ENCODE results near the gene EDN3. TPM values are rescaled to one million over a fixed set of nuclear protein-coding genes. Genes with fewer than 3 reads are reported as not detected.
"Not testable (repeated sequence)": the region's sequence is repeated elsewhere in the genome, so short reads cannot be mapped to it uniquely, and the experiment has no call there.

Gene EDN3
- total RNA-seq, 2 donors from 2014 or later, result not detected

- Histone ChIP-seq H3K4me1 (ENCODE audit: control insufficient read depth, insufficient read depth, low read length) (no peaks in the 10 kb centered on the region), H3K4me3 (ENCODE audit: low read length) (no peak overlapping the region), H3K27me3 (ENCODE audit: control insufficient read depth, insufficient read depth, low read length, poor library complexity, severe bottlenecking) (peaks cover 26% of the 10 kb centered on the region), H3K27ac (ENCODE audit: low read depth, low read length) (no peak overlapping the region), H3K9ac (ENCODE audit: extremely low read depth, low read length, poor library complexity, severe bottlenecking) (no peak overlapping the region), H3K36me3 (ENCODE audit: control insufficient read depth, insufficient read depth, low read length) (no peaks in the 10 kb centered on the region), H3K9me3 (ENCODE audit: control insufficient read depth, low read length) (no peaks in the 10 kb centered on the region)
- Mint-ChIP-seq H3K36me3 (ENCODE audit: low read depth) (no peaks in the 10 kb centered on the region), H3K4me3 (no peak overlapping the region), H3K9me3 (no peaks in the 10 kb centered on the region), H3K27me3 (ENCODE audit: insufficient read depth) (peaks cover 50% of the 10 kb centered on the region), H3K4me1 (no peaks in the 10 kb centered on the region), H3K27ac (no peak overlapping the region)
- 90 to 97% methylated on average over 5 to 6 of the region's 6 CpGs for WGBS, 2 experiments (ENCODE audit: insufficient coverage in 1 of 2, insufficient read length in 1 of 2)
- TF ChIP-seq CTCF (conservative IDR thresholded peaks at IDR 0.05), result no peak
- no peak for DNase-seq
These were observed 54.0 kb downstream of the EDN3 start for GRCh38 chr20:59354460-59354859.

DNA sequence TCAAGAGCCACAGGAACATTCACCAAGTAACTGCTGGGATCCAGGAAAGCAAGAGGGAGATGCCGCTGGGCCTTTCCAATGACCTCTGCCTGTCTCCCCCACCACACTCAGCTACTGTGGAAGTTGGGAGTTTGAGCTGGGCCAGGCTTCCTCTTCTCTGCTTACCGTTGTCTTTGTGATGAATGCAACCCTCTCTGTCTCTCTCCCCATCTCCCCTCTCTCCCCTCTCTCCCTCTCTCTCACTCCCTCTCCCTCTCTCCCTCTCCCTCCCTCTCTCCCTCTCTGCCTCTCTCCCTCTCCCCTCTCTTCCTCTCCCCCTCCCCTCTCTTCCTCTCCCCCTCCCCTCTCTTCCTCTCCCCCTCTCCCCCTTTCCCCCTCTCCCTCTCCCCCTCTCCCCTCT is 54.8 kb downstream of the EDN3 start:
- DNase-seq, result no peak
- H3K27ac Mint-ChIP-seq, result no peak overlapping the region
- H3K27me3 Mint-ChIP-seq (ENCODE audit: insufficient read depth), result peaks cover 56% of the 10 kb centered on the region
- TF ChIP-seq CTCF (conservative IDR thresholded peaks at IDR 0.05), result no peak
- H3K27me3 ChIP-seq (ENCODE audit: control insufficient read depth, insufficient read depth, low read length, poor library complexity, severe bottlenecking), result peaks cover 26% of the 10 kb centered on the region
- no peak overlapping the region for H3K4me3 ChIP-seq (ENCODE audit: low read length)
- H3K36me3 Mint-ChIP-seq (ENCODE audit: low read depth), result no peaks in the 10 kb centered on the region
- peaks cover under 1% of the 10 kb centered on the region for H3K4me1 Mint-ChIP-seq
- no peak overlapping the region for H3K9ac ChIP-seq (ENCODE audit: extremely low read depth, low read length, poor library complexity, severe bottlenecking)
- no peaks in the 10 kb centered on the region for H3K4me1 ChIP-seq (ENCODE audit: control insufficient read depth, insufficient read depth, low read length)
- no peaks in the 10 kb centered on the region for H3K9me3 Mint-ChIP-seq
- no peaks in the 10 kb centered on the region for H3K36me3 ChIP-seq (ENCODE audit: control insufficient read depth, insufficient read depth, low read length)
- WGBS, 2 experiments (ENCODE audit: insufficient coverage in 1 of 2, insufficient read length in 1 of 2), result 86 to 100% methylated on average over 2 of the region's 2 CpGs
- no peak overlapping the region for H3K4me3 Mint-ChIP-seq
- H3K9me3 ChIP-seq (ENCODE audit: control insufficient read depth, low read length), result no peaks in the 10 kb centered on the region
- H3K27ac ChIP-seq (ENCODE audit: low read depth, low read length), result no peak overlapping the region

DNA sequence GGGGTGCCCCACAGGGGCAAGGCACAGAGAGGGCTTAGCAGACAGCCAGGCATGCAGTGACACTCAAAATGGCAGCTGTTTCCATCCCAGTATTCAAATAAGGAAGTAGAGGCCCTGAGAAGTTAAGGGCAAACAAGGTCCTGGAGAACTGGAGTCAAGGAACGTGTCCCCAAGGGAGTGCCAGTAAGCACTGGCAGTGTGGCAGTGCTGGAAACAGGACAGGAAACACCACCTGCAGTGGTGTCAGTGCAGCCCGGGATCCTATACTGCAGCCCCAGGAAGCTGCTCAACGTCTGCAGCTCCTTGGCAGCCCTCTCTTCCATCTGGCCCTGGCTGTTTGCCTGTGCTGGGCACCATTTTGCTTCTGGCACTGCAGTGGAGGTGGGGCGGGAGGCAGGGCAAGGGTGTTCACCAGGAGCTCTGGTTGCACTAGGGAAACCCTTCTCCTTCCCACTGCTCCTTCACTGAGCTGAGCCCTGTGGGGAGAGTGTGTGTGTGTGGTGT is 56.3 kb downstream of the EDN3 start:
- Mint-ChIP-seq H3K9me3 (no peaks in the 10 kb centered on the region), H3K4me3 (no peak overlapping the region), H3K4me1 (peaks cover 10% of the 10 kb centered on the region), H3K36me3 (ENCODE audit: low read depth) (no peaks in the 10 kb centered on the region), H3K27ac (no peak overlapping the region), H3K27me3 (ENCODE audit: insufficient read depth) (peaks cover 57% of the 10 kb centered on the region)
- Histone ChIP-seq H3K4me3 (ENCODE audit: low read length) (no peak overlapping the region), H3K27ac (ENCODE audit: low read depth, low read length) (no peak overlapping the region), H3K27me3 (ENCODE audit: control insufficient read depth, insufficient read depth, low read length, poor library complexity, severe bottlenecking) (peaks cover 29% of the 10 kb centered on the region), H3K36me3 (ENCODE audit: control insufficient read depth, insufficient read depth, low read length) (no peaks in the 10 kb centered on the region), H3K9me3 (ENCODE audit: control insufficient read depth, low read length) (no peaks in the 10 kb centered on the region), H3K4me1 (ENCODE audit: control insufficient read depth, insufficient read depth, low read length) (peaks cover 5% of the 10 kb centered on the region), H3K9ac (ENCODE audit: extremely low read depth, low read length, poor library complexity, severe bottlenecking) (no peak overlapping the region)
- DNase-seq, result no peak
- TF ChIP-seq CTCF (conservative IDR thresholded peaks at IDR 0.05), result no peak
- 87 to 90% methylated on average over 2 to 4 of the region's 4 CpGs for WGBS, 2 experiments (ENCODE audit: insufficient coverage in 1 of 2, insufficient read length in 1 of 2)

DNA sequence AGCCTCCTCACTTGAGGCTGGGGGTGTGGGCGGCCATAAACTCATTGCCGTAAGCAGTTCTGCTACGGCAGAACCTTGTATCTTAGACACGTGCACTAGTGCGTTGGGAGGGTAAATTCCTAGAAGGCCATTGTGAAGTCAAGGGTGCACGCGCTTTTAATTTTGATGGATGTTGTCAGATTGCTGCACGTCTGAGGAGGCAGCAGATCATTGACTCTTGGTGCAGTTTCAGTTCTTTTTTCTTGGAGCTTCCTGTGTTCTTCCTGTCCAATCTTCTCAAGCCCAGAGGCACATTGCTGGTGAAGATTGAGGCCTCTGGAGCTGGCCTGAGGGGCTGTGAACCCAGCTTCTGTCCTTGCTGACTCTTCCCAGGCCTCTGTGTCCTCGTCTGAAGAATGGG is 58.4 kb downstream of the EDN3 start:
- not testable (repeated sequence) for H3K27ac Mint-ChIP-seq; H3K9me3 Mint-ChIP-seq; H3K36me3 Mint-ChIP-seq (ENCODE audit: low read depth); H3K4me3 Mint-ChIP-seq; H3K9ac ChIP-seq (ENCODE audit: extremely low read depth, low read length, poor library complexity, severe bottlenecking); H3K36me3 ChIP-seq (ENCODE audit: control insufficient read depth, insufficient read depth, low read length); H3K4me3 ChIP-seq (ENCODE audit: low read length); H3K4me1 ChIP-seq (ENCODE audit: control insufficient read depth, insufficient read depth, low read length); H3K9me3 ChIP-seq (ENCODE audit: control insufficient read depth, low read length); DNase-seq; H3K27ac ChIP-seq (ENCODE audit: low read depth, low read length)
- H3K27me3 ChIP-seq (ENCODE audit: control insufficient read depth, insufficient read depth, low read length, poor library complexity, severe bottlenecking), result peaks cover 25% of the 10 kb centered on the region
- Mint-ChIP-seq H3K27me3 (ENCODE audit: insufficient read depth) (peaks cover 61% of the 10 kb centered on the region), H3K4me1 (peaks cover 25% of the 10 kb centered on the region)
- 83% methylated on average over 1 of the region's 9 CpGs; no CpG with 5 or more reads in 1 of the 2 experiments for WGBS, 2 experiments (ENCODE audit: insufficient coverage in 1 of 2, insufficient read length in 1 of 2)
